BJ (cell line): ENCODE results near the gene CACNA1F. TPM values are rescaled to one million over a fixed set of nuclear protein-coding genes. Genes with fewer than 3 reads are reported as not detected.

Source experiments
- CTCF ChIA-PET: fragments of 350-600 bp; formaldehyde crosslinking; extraction: SDS; loops from one replicate; lab custom pipeline; 2021; ENCODE audit warnings: antibody characterized with exemption, inconsistent platforms; lab: Yijun Ruan, JAX
- POLR2A ChIA-PET: fragments of 300-600 bp; sonication (Branson Sonifier 250); formaldehyde crosslinking; extraction: SDS; loops from one replicate; lab custom pipeline; 2021; ENCODE audit warnings: antibody characterized with exemption; lab: Charles Lee
- DNase-seq: peaks from one replicate; pipeline ENCODE4 v3.0.0-alpha.2; 2011; ENCODE audit warnings: low read depth
- H3K27me3 ChIP-seq: 2 replicates; pipeline ENCODE4 v1.6.0; 2011; ENCODE audit warnings: low read length; ENCODE audit not compliant: control insufficient read depth, insufficient read depth
- H3K36me3 ChIP-seq: 2 replicates; pipeline ENCODE4 v1.5.1; 2011; ENCODE audit warnings: low read length; ENCODE audit not compliant: control insufficient read depth, insufficient read depth
- H3K4me3 ChIP-seq: 2 replicates; pipeline ENCODE4 v1.5.1; 2011; ENCODE audit warnings: low read depth, mild to moderate bottlenecking, control low read depth, low read length
- CTCF ChIP-seq: IDR thresholded peaks from 2 replicates; pipeline ENCODE4 v1.5.1; 2011; ENCODE audit warnings: low read depth, mild to moderate bottlenecking, control low read depth, inconsistent platforms, low read length, moderate library complexity; ENCODE audit not compliant: insufficient read depth
- polyA plus RNA-seq: library from polyadenylated mRNA; depleted of rRNA; stranded (reverse); fragments of >200 nt; gene quantifications from 2 replicates; pipeline ENCODE4 v1.2.3, GENCODE V29; 2011

The CACNA1F gene
- polyA plus RNA-seq, 1 experiment: 0.01 TPM

GRCh38 chrX:49250578-49250977 is 17.4 kb upstream of the CACNA1F start:
- no peak for TF ChIP-seq CTCF
- ChIA-PET CTCF (no interaction called here), POLR2A (no interaction called here)
- DNase-seq: no peak
- no peaks in the 10 kb centered on the region for H3K27me3 ChIP-seq
- no peaks in the 10 kb centered on the region; the same call in none of the 2 replicates for H3K36me3 ChIP-seq
- no peak overlapping the region for H3K4me3 ChIP-seq

GRCh38 chrX:49250066-49250465 is 16.9 kb upstream of the CACNA1F start:
- Histone ChIP-seq H3K27me3 (no peaks in the 10 kb centered on the region), H3K36me3 (no peaks in the 10 kb centered on the region; the same call in none of the 2 replicates), H3K4me3 (no peak overlapping the region)
- CTCF ChIA-PET: no interaction called here
- POLR2A ChIA-PET: no interaction called here
- no peak for DNase-seq
- TF ChIP-seq CTCF: no peak

- Histone ChIP-seq H3K36me3 (no peaks in the 10 kb centered on the region; the same call in none of the 2 replicates), H3K27me3 (no peaks in the 10 kb centered on the region), H3K4me3 (no peak overlapping the region)
- TF ChIP-seq CTCF: no peak
- no peak for DNase-seq
- CTCF ChIA-PET: interaction anchor here (1.4 kb wide), 1 partner anchor 32 kb away, joined by 3 read pairs; no protein-coding TSS in a partner anchor
- POLR2A ChIA-PET: no interaction called here
Measured at GRCh38 chrX:49249616-49250015, 16.5 kb upstream of the CACNA1F start.

- no peak for DNase-seq
- H3K4me3 ChIP-seq: no peak overlapping the region
- POLR2A ChIA-PET: no interaction called here
- no peaks in the 10 kb centered on the region for H3K27me3 ChIP-seq
- CTCF ChIA-PET: interaction anchor here (1.4 kb wide), 1 partner anchor 32 kb away, joined by 3 read pairs; no protein-coding TSS in a partner anchor
- H3K36me3 ChIP-seq: no peaks in the 10 kb centered on the region; the same call in none of the 2 replicates
- TF ChIP-seq CTCF: no peak
Measured at GRCh38 chrX:49249071-49249470, 15.9 kb upstream of the CACNA1F start.

- H3K36me3 ChIP-seq: no peaks in the 10 kb centered on the region; the same call in none of the 2 replicates
- H3K27me3 ChIP-seq: no peaks in the 10 kb centered on the region
- no peak for DNase-seq
- no peak for TF ChIP-seq CTCF
- H3K4me3 ChIP-seq: no peak overlapping the region
- ChIA-PET POLR2A (no interaction called here), CTCF (interaction anchor here (1.4 kb wide), 1 partner anchor 33 kb away, joined by 3 read pairs; no protein-coding TSS in a partner anchor)
Measured at GRCh38 chrX:49247916-49248811, 15.0 kb upstream of the CACNA1F start.
